Heart left ventricle (tissue), 13 donors: ENCODE measurements around the gene AGBL3.

ENCODE experiments used
- CTCF ChIP-seq, 12 donors: fragments of 200-600 bp; sonication (generic) in 4 of 12; IDR thresholded peaks; one replicate each; pipeline versions ENCODE4 v1.5.0 to v1.8.0; 2018 to 2022; ENCODE audit warnings: antibody characterized with exemption in 12 of 12, mild to moderate bottlenecking in 5 of 12
- POLR2A ChIP-seq, 2 donors: fragments of 450-650 bp; IDR thresholded peaks; one replicate each; pipeline ENCODE4 v1.6.1; 2017; ENCODE audit warnings: antibody characterized with exemption in 2 of 2, mild to moderate bottlenecking in 2 of 2, moderate library complexity in 2 of 2
- donor health status: ischemic (EF 13 %, LVEDD 7.1; RV severe dilation, severe dysfunction).
- donor health status: DM: no; HTN: yes; CAD: no.
- donor health status: DM: no; HTN: no; CAD: no.
- donor health status: ischemic (EF 25% LVEDD 6.9; RV normal size, moderate dysfunction).
- donor health status: ischemic (EF 25% LVEDD 5.7; RV mildly dilated, moderate dysfunction).
- donor health status: ischemic (EF 35%, LVEDD 5.7; RV mildly dilated, moderate dysfunction).
- donor health status: nonischemic (EF 11% LVEDD 7.7; RV severe dilation, severe dysfunction).
- donor health status: DM: yes; HTN: yes; CAD: no.
- donor health status: PGD.
- donor health status: ischemic (EF 29% LVEDD 5.4; RV normal size, mild dysfunction).
- donor health status: nonischemic (EF 23%, LVEDD 6.1; RV moderate dilation, normal function).

GRCh38 chr7:135114622-135115021 is 128.3 kb downstream of the AGBL3 start:
- no peak for TF ChIP-seq CTCF (IDR thresholded peaks at IDR 0.05)
- no peak for TF ChIP-seq POLR2A (IDR thresholded peaks at IDR 0.05)
